HEK293T (cell line): ENCODE data around the gene POLR2E.

Experiments used
- BHLHE40 ChIP-seq: fragments of 450-650 bp; IDR thresholded peaks from 2 replicates; pipeline ENCODE4 v1.6.1; 2016; ENCODE audit warnings: mild to moderate bottlenecking, moderate library complexity, borderline replicate concordance
- FOXA1 ChIP-seq: fragments of 450-650 bp; IDR thresholded peaks from 2 replicates; pipeline ENCODE4 v1.6.1; 2016; ENCODE audit warnings: mild to moderate bottlenecking
- FOXM1 ChIP-seq: fragments of 450-650 bp; IDR thresholded peaks from 2 replicates; pipeline ENCODE4 v1.6.1; 2017; ENCODE audit warnings: mild to moderate bottlenecking, borderline replicate concordance
- HDGF ChIP-seq: fragments of 450-650 bp; IDR thresholded peaks from 2 replicates; pipeline ENCODE4 v1.6.1; 2017; ENCODE audit warnings: antibody characterized with exemption, borderline replicate concordance
- TARDBP ChIP-seq: fragments of 450-650 bp; IDR thresholded peaks from 2 replicates; pipeline ENCODE4 v1.6.1; 2016

DNA sequence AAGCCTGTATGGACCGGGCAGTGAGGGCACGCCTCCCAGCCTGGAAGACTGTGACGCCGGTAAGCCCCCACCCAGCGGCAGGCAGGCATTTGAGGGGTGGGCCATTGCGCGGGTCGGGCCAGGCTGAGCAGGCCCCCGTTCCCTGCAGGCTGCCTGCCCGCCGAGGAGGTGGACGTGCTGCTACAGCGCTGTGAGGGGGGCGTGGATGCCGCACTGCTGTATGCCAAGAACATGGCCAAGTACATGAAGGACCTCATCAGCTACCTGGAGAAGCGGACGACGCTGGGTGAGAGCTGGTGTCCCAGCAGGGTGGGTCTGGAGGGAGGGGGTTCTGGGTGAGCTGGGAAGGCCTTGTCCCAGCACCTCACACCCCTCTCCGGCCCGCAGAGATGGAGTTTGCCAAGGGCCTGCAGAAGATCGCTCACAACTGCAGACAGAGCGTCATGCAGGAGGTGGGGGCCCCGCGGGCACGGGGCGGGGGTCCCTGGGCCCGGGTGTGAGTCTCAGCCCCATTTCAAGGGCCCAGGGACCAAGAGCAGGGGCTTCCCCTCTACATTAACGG lies 21.1 kb downstream of the POLR2E start:
- TF ChIP-seq FOXM1: no peak
- no peak for TF ChIP-seq BHLHE40
- no peak for TF ChIP-seq TARDBP
- no peak for TF ChIP-seq HDGF
- no peak for TF ChIP-seq FOXA1
